OCI-LY7 (cell line): Measurements from ENCODE around the gene FLRT2. TPM values are rescaled to one million over a fixed set of nuclear protein-coding genes. Genes with fewer than 3 reads are reported as not detected.

Experiments
- BruUV-seq: library from RNA; stranded (reverse); fragments of 400-500 nt; replicated peaks from 2 replicates; lab custom pipeline; 2021; lab: Mats Ljungman, UMichigan
- CTCF ChIA-PET: fragments of 300-600 bp; sonication (Branson Sonifier 250); formaldehyde crosslinking; loops from one replicate; lab custom pipeline; 2022; ENCODE audit warnings: antibody characterized with exemption; ENCODE audit not compliant: unreplicated experiment; lab: Charles Lee
- POLR2A ChIA-PET: fragments of 300-600 bp; sonication (Branson Sonifier 250); formaldehyde crosslinking; loops from one replicate; lab custom pipeline; 2022; ENCODE audit warnings: antibody characterized with exemption; lab: Charles Lee
- DNase-seq: peaks from one replicate; pipeline ENCODE4 v3.0.0-alpha.2; 2015; ENCODE audit warnings: low spot score
- H2AFZ ChIP-seq: fragments of 200-600 bp; sonication (generic), shearing (Covaris generic); 2 replicates; pipeline ENCODE4 v1.6.1; 2014; ENCODE audit warnings: mild to moderate bottlenecking, antibody characterized with exemption, low read length, moderate library complexity
- H3K27ac ChIP-seq: fragments of 200-600 bp; sonication (generic); 2 replicates; pipeline ENCODE4 v1.5.1; 2014; ENCODE audit warnings: mixed run types, low read depth, mild to moderate bottlenecking, moderate library complexity, low read length, inconsistent platforms; ENCODE audit not compliant: poor library complexity, severe bottlenecking
- H3K36me3 ChIP-seq: fragments of 200-600 bp; sonication (generic); 2 replicates; pipeline ENCODE4 v1.6.1; 2014; ENCODE audit warnings: mild to moderate bottlenecking, antibody characterized with exemption, low read length, moderate library complexity, mixed read lengths; ENCODE audit not compliant: insufficient read depth
- H3K4me1 ChIP-seq: fragments of 200-600 bp; sonication (generic); 2 replicates; pipeline ENCODE4 v1.5.1; 2014; ENCODE audit warnings: mild to moderate bottlenecking, low read length; ENCODE audit not compliant: insufficient read depth, poor library complexity, severe bottlenecking
- H3K4me2 ChIP-seq: fragments of 200-600 bp; sonication (generic); 2 replicates; pipeline ENCODE4 v1.6.1; 2014; ENCODE audit warnings: mild to moderate bottlenecking, low read length
- H3K4me3 ChIP-seq: fragments of 200-600 bp; sonication (generic); 2 replicates; pipeline ENCODE4 v1.5.1; 2014; ENCODE audit warnings: mild to moderate bottlenecking, low read depth, low read length; ENCODE audit not compliant: poor library complexity, severe bottlenecking
- H3K79me2 ChIP-seq: fragments of 200-600 bp; sonication (generic); 2 replicates; pipeline ENCODE4 v1.6.1; 2016; ENCODE audit warnings: low read depth, mild to moderate bottlenecking, low read length, moderate library complexity, mixed read lengths; ENCODE audit not compliant: insufficient read depth
- H3K9me2 ChIP-seq: fragments of 200-600 bp; sonication (generic); 2 replicates; pipeline ENCODE4 v1.6.1; 2016; ENCODE audit warnings: mild to moderate bottlenecking, low read length, mixed read lengths; ENCODE audit not compliant: insufficient read depth
- H3K9me3 ChIP-seq: fragments of 200-600 bp; sonication (generic); 2 replicates; pipeline ENCODE4 v1.6.1; 2014; ENCODE audit warnings: mild to moderate bottlenecking, mixed run types, low read length, mixed read lengths
- H4K20me1 ChIP-seq: fragments of 200-600 bp; sonication (generic); 2 replicates; pipeline ENCODE4 v1.6.1; 2014; ENCODE audit warnings: mild to moderate bottlenecking, antibody characterized with exemption, low read length, moderate library complexity, mixed read lengths; ENCODE audit not compliant: insufficient read depth
- EZH2phosphoT487 ChIP-seq: fragments of 200-600 bp; sonication (generic); IDR thresholded peaks from 2 replicates; pipeline ENCODE4 v1.6.1; 2018; ENCODE audit warnings: low read depth, borderline replicate concordance, mild to moderate bottlenecking, mixed run types, antibody characterized with exemption, low read length, moderate library complexity, mixed read lengths
- intact Hi-C: fragments of 100-400 bp; cut with micrococcal nuclease; formaldehyde crosslinking; loops from one replicate; pipeline ENCODE4 v1.10.0; 2022; ENCODE audit not compliant: unreplicated experiment
- total RNA-seq, 2 experiments: library from RNA; depleted of rRNA in 1 of 2; stranded (reverse); fragments of >200 nt in 1 of 2; shearing (Covaris generic) in 1 of 2; gene quantifications; 2 replicates each; pipeline ENCODE4 v1.2.3, GENCODE V29; 2014 to 2022
- TF ChIP-seq, protein P1 (sequence below): fragments of 200-600 bp; sonication (generic); conservative IDR thresholded peaks from 2 replicates; pipeline ENCODE4 v1.5.1; 2014; ENCODE audit warnings: mild to moderate bottlenecking, antibody characterized with exemption, low read length, moderate library complexity, mixed read lengths

Gene FLRT2
- total RNA-seq, 2 experiments from 2014 or later: not detected

DNA sequence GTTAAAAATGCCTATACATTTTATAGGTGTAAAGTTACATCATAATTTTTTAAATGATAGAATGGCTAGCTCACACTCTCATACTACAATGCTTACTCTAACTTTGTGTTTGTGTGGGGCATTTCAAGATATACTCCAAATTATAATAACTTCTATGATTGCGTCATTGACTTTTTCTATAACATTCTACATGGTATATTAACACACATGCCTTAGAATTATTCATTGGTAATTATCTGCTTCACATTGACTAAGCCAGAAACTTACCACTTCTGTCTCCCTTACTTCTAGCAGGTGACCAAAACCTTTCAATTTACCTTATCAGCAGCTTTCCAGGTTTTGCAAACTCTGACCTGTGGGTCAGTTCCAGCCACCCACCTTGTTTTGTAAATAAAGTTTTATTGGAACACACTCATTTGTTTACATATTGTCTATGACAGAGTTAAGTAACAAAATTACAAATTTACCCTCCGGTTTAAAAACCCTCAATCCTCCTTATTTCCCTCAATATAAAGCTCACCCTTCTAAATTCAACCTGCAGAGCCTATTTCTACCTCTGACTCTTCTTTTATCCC is 12.7 kb upstream of the FLRT2 start:
- Histone ChIP-seq H2AFZ (no peak overlapping the region), H3K36me3 (no peaks in the 10 kb centered on the region), H3K4me2 (no peak overlapping the region), H3K4me1 (no peaks in the 10 kb centered on the region), H3K27ac (no peak overlapping the region), H4K20me1 (no peaks in the 10 kb centered on the region), H3K9me3 (no peaks in the 10 kb centered on the region), H3K79me2 (no peaks in the 10 kb centered on the region), H3K4me3 (no peak overlapping the region), H3K9me2 (no peaks in the 10 kb centered on the region)
- no peak for DNase-seq
- ChIA-PET CTCF (no interaction called here), POLR2A (no interaction called here)
- TF ChIP-seq, protein P1, sequence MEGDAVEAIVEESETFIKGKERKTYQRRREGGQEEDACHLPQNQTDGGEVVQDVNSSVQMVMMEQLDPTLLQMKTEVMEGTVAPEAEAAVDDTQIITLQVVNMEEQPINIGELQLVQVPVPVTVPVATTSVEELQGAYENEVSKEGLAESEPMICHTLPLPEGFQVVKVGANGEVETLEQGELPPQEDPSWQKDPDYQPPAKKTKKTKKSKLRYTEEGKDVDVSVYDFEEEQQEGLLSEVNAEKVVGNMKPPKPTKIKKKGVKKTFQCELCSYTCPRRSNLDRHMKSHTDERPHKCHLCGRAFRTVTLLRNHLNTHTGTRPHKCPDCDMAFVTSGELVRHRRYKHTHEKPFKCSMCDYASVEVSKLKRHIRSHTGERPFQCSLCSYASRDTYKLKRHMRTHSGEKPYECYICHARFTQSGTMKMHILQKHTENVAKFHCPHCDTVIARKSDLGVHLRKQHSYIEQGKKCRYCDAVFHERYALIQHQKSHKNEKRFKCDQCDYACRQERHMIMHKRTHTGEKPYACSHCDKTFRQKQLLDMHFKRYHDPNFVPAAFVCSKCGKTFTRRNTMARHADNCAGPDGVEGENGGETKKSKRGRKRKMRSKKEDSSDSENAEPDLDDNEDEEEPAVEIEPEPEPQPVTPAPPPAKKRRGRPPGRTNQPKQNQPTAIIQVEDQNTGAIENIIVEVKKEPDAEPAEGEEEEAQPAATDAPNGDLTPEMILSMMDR: no peak
- TF ChIP-seq EZH2phosphoT487: no peak
- BruUV-seq: no TSS peak
- intact Hi-C loops: no loop called here

DNA sequence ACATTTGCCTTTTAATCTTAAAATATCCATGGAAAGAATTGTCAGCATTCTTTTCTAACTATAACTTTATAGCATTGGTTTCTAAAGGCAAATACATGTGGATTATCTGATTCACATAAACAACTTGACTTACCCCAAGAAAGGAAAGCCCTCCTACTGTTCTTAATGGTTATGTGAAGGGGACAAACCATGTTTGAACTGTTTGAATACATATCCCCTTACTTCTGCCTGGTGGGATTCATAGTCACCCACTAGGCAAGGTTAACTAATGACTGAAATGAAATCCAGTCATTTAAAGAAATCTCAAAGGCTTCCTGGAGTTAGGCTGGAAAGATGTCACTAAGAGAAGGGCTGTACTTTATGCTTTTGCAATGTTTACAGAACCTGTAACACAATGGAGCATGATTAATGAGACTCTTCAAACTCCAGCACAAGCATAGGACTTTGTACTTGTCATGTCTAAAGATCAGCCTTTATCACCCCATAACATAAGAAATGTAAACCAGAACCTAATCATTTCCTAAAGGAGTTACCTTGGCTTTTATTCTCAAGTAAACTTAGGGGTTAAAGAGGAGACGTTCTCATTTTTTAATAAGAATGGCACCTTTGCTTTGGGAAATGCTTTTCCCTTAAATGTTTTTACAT is 10.2 kb upstream of the FLRT2 start:
- Histone ChIP-seq H3K36me3 (no peaks in the 10 kb centered on the region), H3K4me1 (no peaks in the 10 kb centered on the region), H3K4me3 (no peak overlapping the region), H3K9me3 (no peaks in the 10 kb centered on the region), H3K79me2 (no peaks in the 10 kb centered on the region), H2AFZ (no peak overlapping the region), H3K27ac (no peak overlapping the region), H3K4me2 (no peak overlapping the region), H4K20me1 (no peaks in the 10 kb centered on the region), H3K9me2 (no peaks in the 10 kb centered on the region)
- DNase-seq: no peak
- CTCF ChIA-PET: no interaction called here
- intact Hi-C loops: no loop called here
- no TSS peak for BruUV-seq
- TF ChIP-seq, protein P1: no peak
- no peak for TF ChIP-seq EZH2phosphoT487
- POLR2A ChIA-PET: no interaction called here

DNA sequence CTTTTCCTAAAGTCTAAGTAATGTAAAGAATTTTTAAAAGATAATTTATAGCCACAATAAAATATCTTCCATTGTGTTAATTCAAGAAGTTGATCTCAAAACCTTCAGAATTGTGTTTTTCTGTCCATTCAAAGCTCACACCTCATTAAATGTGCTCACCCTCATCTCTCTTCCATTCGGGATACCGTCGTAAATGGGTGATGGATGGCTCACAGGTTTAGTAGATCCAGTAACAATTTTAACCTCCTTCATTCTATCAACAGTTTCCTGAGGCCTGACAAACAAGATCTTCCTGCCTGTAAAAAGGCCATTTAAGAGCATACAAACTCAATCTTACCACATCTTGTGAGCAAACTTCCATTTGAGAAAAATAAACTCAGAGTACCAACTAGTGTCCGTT is 9.4 kb upstream of the FLRT2 start:
- intact Hi-C loops: no loop called here
- Histone ChIP-seq H2AFZ (no peak overlapping the region), H3K36me3 (no peaks in the 10 kb centered on the region), H3K4me3 (no peak overlapping the region), H3K27ac (no peak overlapping the region), H3K9me3 (no peaks in the 10 kb centered on the region), H4K20me1 (no peaks in the 10 kb centered on the region), H3K4me2 (no peak overlapping the region), H3K79me2 (no peaks in the 10 kb centered on the region), H3K4me1 (no peaks in the 10 kb centered on the region), H3K9me2 (no peaks in the 10 kb centered on the region)
- TF ChIP-seq, protein P1: no peak
- TF ChIP-seq EZH2phosphoT487: no peak
- CTCF ChIA-PET: no interaction called here
- BruUV-seq: no TSS peak
- POLR2A ChIA-PET: no interaction called here
- no peak for DNase-seq
